ENCODE measurements around the gene SDR9C7.

DNA sequence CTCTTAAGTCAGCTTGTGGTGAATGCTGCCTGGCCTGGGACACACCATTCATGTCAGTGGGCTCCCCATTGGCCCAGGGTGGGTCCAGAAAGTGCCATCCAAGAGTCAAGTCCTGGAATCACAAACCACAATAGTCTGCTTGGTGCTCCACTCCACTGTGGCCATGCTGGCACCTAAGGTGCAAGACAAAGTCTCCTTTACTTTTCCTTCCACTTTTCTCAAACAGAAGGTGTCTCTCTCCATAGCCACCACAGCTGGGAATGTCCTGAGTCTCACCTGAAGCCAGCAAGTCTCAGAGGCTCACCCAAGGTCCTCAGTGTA lies 14.2 kb upstream of the SDR9C7 start:
- no peak for TF ChIP-seq CTCF (IDR thresholded peaks at IDR 0.05; ENCODE audit: control extremely low read depth in 1 of 3, insufficient read depth in 1 of 3, low read depth in 1 of 3, low read length in 3 of 3)
- TF ChIP-seq YY1 (IDR thresholded peaks at IDR 0.05; ENCODE audit: low read depth, low read length): no peak
- no peak for TF ChIP-seq ASH2L (IDR thresholded peaks at IDR 0.05; ENCODE audit: low read length)
- TF ChIP-seq POLR2A (IDR thresholded peaks at IDR 0.05; ENCODE audit: control extremely low read depth in 1 of 2, low read depth in 2 of 2, low read length in 2 of 2): no peak
- no peak for TF ChIP-seq CBX5 (IDR thresholded peaks at IDR 0.05; ENCODE audit: low read depth, low read length)
- TF ChIP-seq BCL11A (IDR thresholded peaks at IDR 0.05; ENCODE audit: low read depth in 2 of 2, low read length in 2 of 2): no peak
- TF ChIP-seq CHD1 (IDR thresholded peaks at IDR 0.05; ENCODE audit: low read depth, low read length): no peak

All from H1 (cell line).